GM06990 (cell line): ENCODE results near the gene FGF18.

ENCODE experiments used
- DNase-seq: peaks from one replicate; pipeline ENCODE4 v3.0.0-alpha.2; 2011; ENCODE audit not compliant: insufficient read length; ENCODE audit errors: extremely low read depth
- H3K27me3 ChIP-seq: replicated peaks from 2 replicates; pipeline ENCODE4 v1.6.0; 2011; ENCODE audit warnings: low read length; ENCODE audit not compliant: control insufficient read depth, insufficient read depth
- H3K36me3 ChIP-seq: 2 replicates; pipeline ENCODE4 v1.5.1; 2011; ENCODE audit warnings: low read length; ENCODE audit not compliant: control insufficient read depth, insufficient read depth
- H3K4me3 ChIP-seq: replicated peaks from 2 replicates; pipeline ENCODE4 v1.5.1; 2011; ENCODE audit warnings: low read depth, mild to moderate bottlenecking, control low read depth, low read length
- CTCF ChIP-seq: IDR thresholded peaks from 2 replicates; pipeline ENCODE4 v1.5.1; 2011; ENCODE audit warnings: low read length, control low read depth, mild to moderate bottlenecking, inconsistent platforms; ENCODE audit not compliant: insufficient read depth, poor library complexity, severe bottlenecking

The FGF18 gene

GRCh38 chr5:171429543-171429910, 10.1 kb downstream of the FGF18 start:
- no peak for DNase-seq

GRCh38 chr5:171431251-171431777, 11.9 kb downstream of the FGF18 start:
- Histone ChIP-seq H3K27me3 (peaks cover 2% of the 10 kb centered on the region), H3K4me3 (no peak overlapping the region), H3K36me3 (no peaks in the 10 kb centered on the region)
- no peak for TF ChIP-seq CTCF
- DNase-seq = no peak

More at GRCh38 chr5:171429543-171429910, 10.1 kb downstream of the FGF18 start:
- Histone ChIP-seq H3K36me3 (no peaks in the 10 kb centered on the region), H3K4me3 (no peak overlapping the region), H3K27me3 (no peaks in the 10 kb centered on the region; the same call in none of the 2 replicates)
- TF ChIP-seq CTCF = no peak

- no peak for TF ChIP-seq CTCF
- Histone ChIP-seq H3K27me3 (peaks cover 2% of the 10 kb centered on the region), H3K36me3 (no peaks in the 10 kb centered on the region), H3K4me3 (no peak overlapping the region)
- DNase-seq = no peak
Measured at GRCh38 chr5:171432076-171432475, 12.6 kb downstream of the FGF18 start.

GRCh38 chr5:171432583-171433351, 13.3 kb downstream of the FGF18 start:
- no peak for DNase-seq
- Histone ChIP-seq H3K27me3 (peaks cover 2% of the 10 kb centered on the region), H3K36me3 (no peaks in the 10 kb centered on the region), H3K4me3 (no peak overlapping the region)
- no peak for TF ChIP-seq CTCF

- no peak for DNase-seq
- H3K4me3 ChIP-seq = no peak overlapping the region
- no peaks in the 10 kb centered on the region for H3K36me3 ChIP-seq
- peaks cover 2% of the 10 kb centered on the region for H3K27me3 ChIP-seq
- no peak for TF ChIP-seq CTCF
Measured at GRCh38 chr5:171433352-171433698, 13.9 kb downstream of the FGF18 start.
